Erythroblast (primary cell): ENCODE results near the gene GUCA2A.

ENCODE experiments used
- DNase-seq, 2 experiments: peaks; one replicate each; lab custom pipeline; 2025; lab: John Stamatoyannopoulos, UW
- GATA1 ChIP-seq: IDR thresholded peaks from 2 replicates; pipeline ENCODE4 v1.6.1; 2011; ENCODE audit warnings: low read depth, mild to moderate bottlenecking, control low read depth, low read length, moderate library complexity
- POLR2A ChIP-seq: IDR thresholded peaks from 2 replicates; pipeline ENCODE4 v1.6.1; 2011; ENCODE audit warnings: mild to moderate bottlenecking, low read length

GUCA2A gene

DNA sequence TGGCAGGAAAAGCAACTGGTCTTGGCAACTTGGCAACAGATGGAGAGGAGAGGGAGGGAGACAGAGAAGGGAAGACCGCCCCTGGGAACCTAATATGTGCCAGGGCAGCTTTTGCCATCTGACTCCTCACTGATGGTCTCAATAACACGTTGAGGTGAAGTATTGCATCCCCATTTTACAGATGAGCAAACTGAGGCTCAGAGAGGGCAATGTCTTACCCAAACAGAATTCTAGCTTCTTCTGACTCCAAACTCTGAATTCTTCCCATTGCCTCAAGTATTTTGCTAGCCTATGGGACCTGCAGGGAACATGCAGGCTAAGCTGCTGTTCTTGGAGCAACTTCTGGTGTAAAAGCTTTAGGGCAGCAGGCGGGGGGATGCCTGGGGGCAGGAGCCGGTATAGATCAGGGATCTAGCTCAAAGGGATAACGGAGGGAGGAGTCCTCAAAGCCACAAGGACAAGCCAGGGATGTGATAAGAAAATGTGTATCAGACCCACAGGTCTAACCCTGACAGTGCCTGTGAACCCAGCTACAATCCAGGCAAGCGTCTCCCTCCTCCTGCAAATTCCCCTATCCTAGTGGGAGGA lies 7.2 kb upstream of the GUCA2A start:
- DNase-seq = no peak
- TF ChIP-seq GATA1 = no peak
- no peak for TF ChIP-seq POLR2A

GRCh38 chr1:42170779-42171621 lies 6.5 kb upstream of the GUCA2A start:
- DNase-seq = no peak
- no peak for TF ChIP-seq GATA1
- no peak for TF ChIP-seq POLR2A

DNA sequence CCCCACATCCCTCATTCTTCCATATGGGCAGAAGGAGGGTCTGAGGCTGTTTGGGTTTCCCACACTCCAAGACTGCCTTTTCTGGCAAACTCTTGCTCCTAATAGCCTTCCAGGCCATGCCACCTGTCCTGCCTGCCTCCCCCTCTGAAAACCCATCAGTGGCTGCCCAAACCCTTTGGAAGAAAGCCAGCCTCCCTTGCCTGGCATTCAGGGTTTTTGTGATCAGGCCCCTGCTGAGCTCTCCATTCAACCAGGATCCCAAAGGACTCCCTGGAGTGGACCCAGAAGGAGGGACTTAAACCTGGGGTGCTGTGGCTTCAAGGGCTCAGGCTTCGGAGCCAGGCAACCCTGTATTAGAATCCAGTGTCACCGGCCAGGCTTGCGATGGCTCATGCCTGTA lies 4.2 kb upstream of the GUCA2A start:
- TF ChIP-seq GATA1 (no peak), POLR2A (no peak)
- DNase-seq = no peak

DNA sequence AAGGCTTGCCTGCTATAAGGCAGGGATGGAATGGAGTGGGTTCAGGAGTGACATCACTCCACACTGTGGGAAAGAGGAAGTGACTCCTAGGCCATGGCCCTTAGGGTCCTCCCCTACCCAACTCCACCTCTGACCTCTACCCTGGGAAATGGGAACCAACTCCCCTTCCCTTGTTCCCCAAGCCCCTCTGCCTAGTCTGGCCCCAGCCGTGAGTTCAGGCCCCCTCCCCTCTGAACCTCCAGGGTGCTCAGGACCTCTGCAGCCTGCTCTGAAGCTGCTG lies 3.8 kb upstream of the GUCA2A start:
- TF ChIP-seq POLR2A (no peak), GATA1 (no peak)

GRCh38 chr1:42167611-42168390 lies 3.3 kb upstream of the GUCA2A start:
- no peak for DNase-seq
- no peak for TF ChIP-seq POLR2A

More for the DNA sequence above, 3.8 kb upstream of the GUCA2A start:
- DNase-seq = no peak

DNA sequence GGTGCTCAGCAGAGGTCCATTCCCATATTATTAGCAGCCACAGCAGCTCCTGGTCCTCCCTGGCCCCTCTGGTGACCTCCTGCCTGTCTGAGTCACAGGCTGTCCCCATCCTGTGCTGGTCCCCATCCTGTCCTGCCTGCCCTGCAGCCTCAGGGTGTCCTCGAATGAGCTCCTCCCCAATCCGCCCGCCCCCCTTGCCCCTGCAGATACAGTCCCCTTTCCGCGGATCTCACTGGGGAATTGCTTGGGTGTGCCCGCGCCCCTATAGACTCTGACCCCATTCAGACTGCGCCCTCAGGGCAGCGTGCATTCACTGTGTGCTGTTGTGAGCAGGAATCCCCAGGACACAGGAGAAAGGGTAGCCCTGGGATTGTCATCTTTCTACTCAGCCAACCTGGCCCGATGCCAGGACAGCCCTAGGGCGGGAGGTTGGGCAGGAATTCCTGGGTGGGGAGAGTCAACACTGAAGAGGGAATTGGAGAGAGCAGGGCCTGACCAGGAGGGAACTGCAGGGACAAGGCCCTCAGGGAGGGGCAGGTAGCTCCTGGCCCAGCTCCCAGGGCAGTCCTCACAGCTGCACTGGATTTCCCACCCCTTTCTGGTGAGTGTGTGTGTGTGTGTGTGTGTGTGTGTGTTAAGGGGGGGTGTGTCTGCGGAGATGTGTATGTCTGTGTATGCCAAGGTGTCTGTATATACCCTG lies 1.1 kb upstream of the GUCA2A start:
- TF ChIP-seq GATA1 (no peak), POLR2A (no peak)
- DNase-seq = no peak

DNA sequence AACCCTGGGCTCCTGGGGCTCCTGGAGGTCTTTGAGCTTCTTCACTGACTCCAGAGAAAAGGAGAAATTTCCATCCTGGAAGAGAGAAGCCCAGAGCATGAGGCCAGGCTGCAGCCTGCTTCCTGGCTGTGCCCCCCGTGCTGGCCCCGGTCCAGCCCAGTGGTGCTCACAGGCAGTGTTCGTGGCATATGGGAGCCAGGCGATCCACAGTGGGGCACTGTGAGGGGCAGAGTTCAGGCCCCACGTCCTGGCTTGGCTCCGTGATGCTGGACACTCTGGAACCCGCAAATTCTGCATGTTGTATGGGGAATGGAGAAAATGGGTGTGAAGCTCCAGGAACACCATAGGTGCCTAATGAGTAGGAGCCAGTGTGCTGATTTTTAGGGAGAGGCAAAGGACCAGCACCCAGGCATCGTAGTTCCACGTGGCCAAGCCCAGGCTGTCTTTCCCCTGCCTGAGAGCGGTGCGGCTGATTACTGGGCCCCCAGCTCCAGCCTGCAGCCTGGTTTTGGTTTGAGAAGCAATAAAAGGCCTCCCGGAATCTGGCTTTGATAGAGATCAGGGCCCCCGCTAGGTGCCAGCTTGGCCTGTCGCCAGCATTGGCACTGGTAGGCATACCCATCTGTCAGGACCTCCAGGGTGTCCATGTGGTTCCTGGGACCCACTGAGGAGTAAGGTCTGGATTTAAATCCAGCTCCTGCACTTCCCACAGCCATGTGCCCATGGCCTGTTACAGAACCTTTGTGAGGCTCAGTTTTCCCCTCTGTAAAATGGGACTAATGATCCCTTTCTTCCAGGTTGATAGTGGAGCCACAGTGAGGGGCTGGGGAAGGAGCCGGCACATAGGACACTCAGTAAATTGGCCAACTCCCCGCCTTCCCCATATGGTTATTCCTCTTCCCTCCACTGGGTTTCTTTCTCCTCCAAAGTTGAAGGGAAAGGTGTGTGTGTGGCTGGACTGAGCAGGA lies 725 bp downstream of the GUCA2A start:
- DNase-seq = no peak
- TF ChIP-seq GATA1 = no peak

GRCh38 chr1:42163114-42163513 lies 1.4 kb downstream of the GUCA2A start:
- DNase-seq = no peak

GRCh38 chr1:42162181-42162580 lies 2.4 kb downstream of the GUCA2A start:
- no peak for DNase-seq
- TF ChIP-seq POLR2A (no peak), GATA1 (no peak)

More at GRCh38 chr1:42163114-42163513, 1.4 kb downstream of the GUCA2A start:
- no peak for TF ChIP-seq POLR2A
- TF ChIP-seq GATA1 = no peak

GRCh38 chr1:42158189-42158588 lies 6.4 kb downstream of the GUCA2A start:
- no peak for TF ChIP-seq GATA1
- no peak for TF ChIP-seq POLR2A
- DNase-seq = no peak

GRCh38 chr1:42157667-42158066 lies 6.9 kb downstream of the GUCA2A start:
- no peak for TF ChIP-seq GATA1
- TF ChIP-seq POLR2A = no peak
- no peak for DNase-seq

DNA sequence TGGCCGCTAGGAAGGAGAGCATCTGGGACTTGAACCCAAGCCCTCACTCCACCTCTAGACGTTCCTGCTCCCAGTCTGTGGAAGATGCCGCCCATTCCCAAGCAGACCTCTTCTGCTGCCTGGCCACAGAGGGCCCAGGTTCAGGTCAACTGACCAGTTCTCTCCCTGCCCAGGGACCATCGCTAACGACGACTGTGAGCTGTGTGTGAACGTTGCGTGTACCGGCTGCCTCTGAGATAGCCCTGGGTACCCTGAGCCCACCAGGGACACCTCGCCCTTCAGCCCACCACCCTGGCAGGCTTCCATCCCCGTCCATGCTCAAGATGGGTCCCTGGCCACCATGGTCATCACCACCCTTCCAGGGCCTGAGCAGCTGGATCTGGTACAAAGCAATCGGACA lies 9.2 kb downstream of the GUCA2A start:
- TF ChIP-seq POLR2A (no peak), GATA1 (no peak)
- DNase-seq = no peak

DNA sequence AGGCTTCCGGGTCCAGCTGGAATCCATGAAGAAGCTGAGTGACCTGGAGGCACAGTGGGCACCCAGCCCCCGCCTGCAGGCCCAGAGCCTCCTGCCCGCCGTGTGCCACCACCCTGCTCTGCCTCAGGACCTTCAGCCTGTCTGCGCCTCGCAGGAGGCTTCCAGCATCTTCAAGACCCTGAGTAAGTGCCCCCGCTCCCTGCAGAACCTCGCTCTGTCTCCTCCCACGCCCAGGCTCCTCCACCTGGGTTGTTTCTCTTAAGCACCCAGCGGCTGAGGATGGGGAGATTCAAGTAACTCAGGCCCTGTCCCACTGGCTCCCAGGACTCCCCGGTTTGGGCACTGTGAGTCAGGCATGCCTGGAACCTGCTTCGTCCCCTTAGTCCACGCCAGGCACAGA lies 9.9 kb downstream of the GUCA2A start:
- TF ChIP-seq GATA1 (no peak), POLR2A (no peak)
- no peak for DNase-seq
